Measurements from ENCODE around the gene PUS3. TPM values are rescaled to one million over a fixed set of nuclear protein-coding genes. Genes with fewer than 3 reads are reported as not detected.

Gene PUS3
- total RNA-seq, 6 donors from 2014 or later: 2.6 to 22.5 (median 10.0) TPM

- Histone ChIP-seq H3K27ac (no peak overlapping the region), H3K4me3 (no peak overlapping the region), H3K4me1 (peaks cover 0 to 5% (median 2%) of the 10 kb centered on the region in 4 donors), H3K27me3 (no peaks in the 10 kb centered on the region), H3K9me3 (no peaks in the 10 kb centered on the region), H3K36me3 (no peaks in the 10 kb centered on the region)
- ATAC-seq (ENCODE audit: low FRiP score in 2 of 2) (no peak), DNase-seq (no peak)
- WGBS, 2 donors: 92 to 93% methylated on average over 3 to 12 of the region's 14 CpGs
- TF ChIP-seq POLR2AphosphoS5 (IDR thresholded peaks at IDR 0.05): no peak
- no peak for TF ChIP-seq CTCF (IDR thresholded peaks at IDR 0.05)
- TF ChIP-seq POLR2A (IDR thresholded peaks at IDR 0.05): no peak
- TF ChIP-seq EP300 (IDR thresholded peaks at IDR 0.05): no peak
Observed at GRCh38 chr11:125946712-125947418, 43.9 kb upstream of the PUS3 start.

DNA sequence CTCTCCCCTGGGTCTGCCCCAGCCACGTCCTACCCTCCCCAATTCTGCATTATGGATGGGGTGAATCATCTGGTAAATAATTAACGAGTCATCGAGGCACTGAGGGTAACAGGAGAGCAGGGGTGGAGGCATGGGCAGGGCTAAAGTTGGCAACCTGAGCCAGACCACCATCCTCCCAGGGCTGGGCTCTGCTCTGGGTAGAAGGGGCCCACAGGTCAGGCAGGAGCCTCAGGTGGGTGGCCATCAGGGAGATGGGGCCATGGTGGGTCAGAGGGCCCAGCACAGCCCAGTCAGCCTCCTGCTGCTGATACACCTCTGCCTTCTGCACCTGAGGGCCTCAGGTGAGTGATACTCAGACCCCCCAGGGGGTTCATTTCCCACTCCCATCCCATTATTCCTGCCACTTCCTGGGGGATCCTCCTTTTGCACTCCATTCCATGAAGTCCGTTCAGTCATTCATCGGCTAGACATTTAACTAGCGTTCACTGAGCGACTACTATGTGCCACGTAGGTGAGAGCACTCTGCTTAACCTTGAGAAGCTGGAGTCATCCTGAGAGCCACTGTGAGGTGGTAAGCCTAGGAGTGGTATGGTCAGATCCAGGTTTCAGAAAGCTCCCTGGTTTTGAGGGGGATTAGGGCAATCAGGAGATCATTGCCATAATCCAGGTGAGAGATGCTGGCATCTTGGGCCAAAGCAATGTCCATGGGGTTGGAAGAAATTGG lies 43.0 kb upstream of the PUS3 start, which contains the start of gene VSIG10L2:
TSS of gene VSIG10L2 (plus strand) at position 248 of the 724 bp plus-strand sequence. CDS start at position 260, 12 bp downstream.
- DNase-seq: no peak
- no peak for ATAC-seq (ENCODE audit: low FRiP score in 2 of 2)

DNA sequence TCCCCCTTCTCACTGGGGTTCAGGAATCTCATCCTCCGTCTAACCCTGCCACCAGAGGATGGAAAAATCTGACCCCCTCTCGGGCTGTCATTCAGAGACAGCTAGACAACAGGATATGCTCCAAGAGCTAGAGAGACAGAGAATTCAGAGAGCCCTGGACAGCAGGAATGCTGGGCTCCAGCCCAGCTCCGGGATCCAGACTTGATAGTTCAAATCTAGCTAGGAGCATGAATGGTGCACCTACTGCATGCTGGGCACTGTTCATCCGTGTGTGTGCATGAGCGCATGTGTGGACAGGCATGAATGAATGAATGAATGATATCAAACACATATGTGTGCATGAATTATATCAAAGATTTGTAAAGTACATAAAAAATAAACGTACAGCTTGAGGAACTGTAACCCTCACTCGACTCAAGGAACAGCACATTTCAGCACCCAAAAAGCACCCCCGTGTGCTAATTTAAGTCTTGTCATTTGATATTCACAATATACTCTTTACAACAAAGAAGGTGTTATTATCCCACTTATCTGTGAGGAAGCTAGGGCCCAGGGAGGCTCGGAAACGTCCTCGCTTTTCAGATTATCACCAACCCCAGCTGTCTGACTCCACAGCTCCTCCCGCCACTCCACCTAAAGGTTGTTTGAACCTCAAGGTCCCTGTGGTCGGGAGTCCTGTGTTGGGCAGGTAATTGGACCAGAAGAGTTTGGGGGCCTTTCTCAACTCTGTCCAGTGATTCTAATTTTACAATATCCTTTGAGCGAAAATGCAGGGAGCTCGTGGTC lies 42.2 kb upstream of the PUS3 start:
- ATAC-seq (ENCODE audit: low FRiP score in 2 of 2) (no peak), DNase-seq (no peak)
- WGBS, 2 donors: 70% methylated on average over 15 of the region's 15 CpGs
- H3K36me3 ChIP-seq: no peaks in the 10 kb centered on the region
- no peaks in the 10 kb centered on the region for H3K27me3 ChIP-seq
- no peaks in the 10 kb centered on the region for H3K9me3 ChIP-seq
- no peak overlapping the region for H3K27ac ChIP-seq
- no peak overlapping the region for H3K4me3 ChIP-seq
- H3K4me1 ChIP-seq: peaks cover 0 to 8% (median 0%) of the 10 kb centered on the region in 4 donors
- TF ChIP-seq POLR2AphosphoS5 (IDR thresholded peaks at IDR 0.05) (no peak), POLR2A (IDR thresholded peaks at IDR 0.05) (no peak), CTCF (IDR thresholded peaks at IDR 0.05) (no peak), EP300 (IDR thresholded peaks at IDR 0.05) (no peak)

More for the DNA sequence above, 43.0 kb upstream of the PUS3 start, which contains the start of gene VSIG10L2:
- WGBS, 2 donors: 86% methylated on average over 8 of the region's 8 CpGs
- peaks cover 0 to 8% (median 2%) of the 10 kb centered on the region in 4 donors for H3K4me1 ChIP-seq
- no peak within 1 kb of the TSS for H3K4me3 ChIP-seq
- H3K27me3 ChIP-seq: no peaks in the 10 kb centered on the region
- no peak within 1 kb of the TSS for H3K27ac ChIP-seq
- H3K36me3 ChIP-seq: no peaks in the 10 kb centered on the region
- no peak for TF ChIP-seq POLR2AphosphoS5 (IDR thresholded peaks at IDR 0.05)
- no peak for TF ChIP-seq EP300 (IDR thresholded peaks at IDR 0.05)
- no peak for TF ChIP-seq CTCF (IDR thresholded peaks at IDR 0.05)
- no peak for TF ChIP-seq POLR2A (IDR thresholded peaks at IDR 0.05)
- no peaks in the 10 kb centered on the region for H3K9me3 ChIP-seq

DNA sequence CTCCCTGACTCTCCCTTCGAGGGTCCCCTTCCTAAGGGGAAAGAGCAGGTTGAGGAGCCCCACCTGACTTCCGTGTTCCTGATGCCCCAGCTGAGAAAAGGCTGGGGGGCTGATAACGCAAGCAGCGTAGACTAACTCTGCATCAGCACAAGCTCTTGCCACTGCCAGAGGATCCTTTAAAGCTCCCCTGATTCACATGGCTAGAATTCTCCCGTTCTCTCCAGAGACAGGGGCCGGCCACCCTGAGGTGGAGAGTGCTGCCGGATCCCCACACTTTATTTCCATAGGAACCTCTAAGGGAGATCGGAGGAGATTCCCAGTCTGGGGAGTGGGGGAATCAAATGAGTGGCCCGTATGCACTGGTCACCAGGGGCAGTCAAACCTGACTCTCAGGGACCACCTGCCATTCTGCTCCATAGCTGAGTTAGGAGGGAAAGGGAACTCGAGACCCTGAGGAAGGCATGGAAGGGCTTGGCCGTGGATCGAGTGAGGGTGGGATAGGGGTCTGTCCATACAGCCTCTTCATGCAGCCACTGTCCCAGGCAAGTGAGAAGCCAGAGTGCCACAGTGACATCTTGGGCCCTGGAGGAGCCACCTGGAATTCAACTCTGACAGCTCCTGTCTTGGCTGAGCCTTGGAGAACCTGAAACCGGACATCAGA lies 41.5 kb upstream of the PUS3 start:
- ATAC-seq (ENCODE audit: low FRiP score in 2 of 2): no peak
- Histone ChIP-seq H3K27ac (no peak overlapping the region), H3K36me3 (no peaks in the 10 kb centered on the region), H3K9me3 (no peaks in the 10 kb centered on the region), H3K4me3 (no peak overlapping the region), H3K27me3 (no peaks in the 10 kb centered on the region), H3K4me1 (peaks cover 0 to 8% (median 0%) of the 10 kb centered on the region in 4 donors)
- WGBS, 2 donors: 72 to 85% methylated on average over 13 of the region's 13 CpGs
- TF ChIP-seq CTCF (IDR thresholded peaks at IDR 0.05): no peak
- no peak for TF ChIP-seq POLR2AphosphoS5 (IDR thresholded peaks at IDR 0.05)
- no peak for TF ChIP-seq POLR2A (IDR thresholded peaks at IDR 0.05)
- no peak for TF ChIP-seq EP300 (IDR thresholded peaks at IDR 0.05)
- DNase-seq: no peak
